ENCODE results near the gene MATN4. TPM values are rescaled to one million over a fixed set of nuclear protein-coding genes. Genes with fewer than 3 reads are reported as not detected.
A peak's percentile ranks its signal among the peaks of the same experiment; 100 is the strongest.

MATN4 gene
- total RNA-seq, 4 donors from 2014 or later, result not detected

- Histone ChIP-seq H3K9me3 (no peaks in the 10 kb centered on the region), H3K27ac (no peak overlapping the region), H3K27me3 (peaks cover 0 to 18% (median 14%) of the 10 kb centered on the region in 3 donors), H3K4me3 (no peak overlapping the region), H3K4me1 (no peaks in the 10 kb centered on the region), H3K36me3 (no peaks in the 10 kb centered on the region)
- no peak for ATAC-seq
- in situ Hi-C loops (cut with MboI; ENCODE audit: low sequenced_read_pairs in 4 of 4), result loop anchor here (10.0 to 25.0 kb wide), 3 partner anchors 162 to 262 kb away; no protein-coding TSS in a partner anchor
- no peak for DNase-seq
- TF ChIP-seq CTCF (IDR thresholded peaks at IDR 0.05 in 4 of 5, conservative IDR thresholded peaks at IDR 0.05 in 1 of 5), result no peak
- no peak for TF ChIP-seq POLR2A (IDR thresholded peaks at IDR 0.05)
- intact Hi-C loops (cut with DNase I; ENCODE audit: low total_unique reads), result no loop called here
These were observed 8.3 kb downstream of the MATN4 start for GRCh38 chr20:45299786-45300185.

DNA sequence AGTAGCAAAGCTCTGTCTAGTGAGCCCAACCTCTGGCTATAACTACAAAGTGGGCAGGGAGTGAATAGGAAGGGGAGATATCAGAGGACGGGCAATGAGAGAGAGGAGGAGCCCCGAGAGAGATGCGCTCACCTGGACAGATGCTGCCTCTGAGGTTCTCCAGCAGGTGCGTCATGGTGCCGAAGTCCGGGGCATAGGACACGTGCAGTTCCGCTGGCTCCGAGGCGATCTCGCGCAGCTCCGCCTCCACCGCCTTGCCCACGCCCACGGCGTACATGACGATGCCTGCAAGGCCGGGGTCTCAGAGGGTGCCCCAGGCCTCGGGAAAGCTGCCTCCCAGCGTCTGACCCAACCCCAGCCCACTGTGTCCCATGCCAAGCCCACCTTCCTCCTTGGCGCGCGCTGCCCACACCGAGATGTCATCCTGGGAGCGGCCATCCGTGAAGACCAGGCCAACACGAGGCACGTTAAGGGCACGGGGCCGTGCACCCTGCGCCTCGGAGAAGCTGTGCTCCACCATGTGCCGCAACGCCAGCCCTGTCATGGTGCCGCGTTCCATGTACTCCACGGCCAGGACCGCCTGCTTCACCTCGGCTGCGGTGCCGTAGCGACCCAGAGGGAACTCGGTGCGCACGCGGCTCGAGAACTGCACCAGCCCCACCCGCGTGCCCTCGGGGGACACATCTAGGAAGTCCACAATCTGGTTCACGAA is 10.2 kb downstream of the MATN4 start:
- DNase-seq (no peak), ATAC-seq (no peak)
- in situ Hi-C loops (cut with MboI; ENCODE audit: low sequenced_read_pairs in 4 of 4), result loop anchor here (25.0 kb wide), 2 partner anchors 161 to 261 kb away; no protein-coding TSS in a partner anchor
- Histone ChIP-seq H3K36me3 (no peaks in the 10 kb centered on the region), H3K27me3 (peaks cover 5 to 22% (median 11%) of the 10 kb centered on the region in 3 donors), H3K4me1 (peaks cover 0 to 5% of the 10 kb centered on the region in 2 donors), H3K27ac (no peak overlapping the region), H3K4me3 (no peak overlapping the region), H3K9me3 (no peaks in the 10 kb centered on the region)
- TF ChIP-seq CTCF (IDR thresholded peaks at IDR 0.05 in 4 of 5, conservative IDR thresholded peaks at IDR 0.05 in 1 of 5), result no peak
- no peak for TF ChIP-seq POLR2A (IDR thresholded peaks at IDR 0.05)
- intact Hi-C loops (cut with DNase I; ENCODE audit: low total_unique reads), result no loop called here

- intact Hi-C loops (cut with DNase I; ENCODE audit: low total_unique reads), result loop anchor here (5.0 kb wide), 3 partner anchors 42 to 252 kb away; partner anchors contain the start of gene SLPI
- Histone ChIP-seq H3K36me3 (no peaks in the 10 kb centered on the region), H3K27ac (no peak overlapping the region), H3K27me3 (peaks cover 11 to 24% (median 14%) of the 10 kb centered on the region in 3 donors), H3K4me3 (no peak overlapping the region), H3K4me1 (peaks cover 0 to 5% of the 10 kb centered on the region in 2 donors), H3K9me3 (no peaks in the 10 kb centered on the region)
- in situ Hi-C loops (cut with MboI; ENCODE audit: low sequenced_read_pairs in 4 of 4), result loop anchor here (25.0 kb wide), 2 partner anchors 157 to 257 kb away; no protein-coding TSS in a partner anchor
- ATAC-seq, result no peak
- DNase-seq, result no peak
- TF ChIP-seq CTCF (IDR thresholded peaks at IDR 0.05 in 4 of 5, conservative IDR thresholded peaks at IDR 0.05 in 1 of 5), result no peak
- TF ChIP-seq POLR2A (IDR thresholded peaks at IDR 0.05), result no peak
These were observed 13.4 kb downstream of the MATN4 start for GRCh38 chr20:45294659-45295058.

DNA sequence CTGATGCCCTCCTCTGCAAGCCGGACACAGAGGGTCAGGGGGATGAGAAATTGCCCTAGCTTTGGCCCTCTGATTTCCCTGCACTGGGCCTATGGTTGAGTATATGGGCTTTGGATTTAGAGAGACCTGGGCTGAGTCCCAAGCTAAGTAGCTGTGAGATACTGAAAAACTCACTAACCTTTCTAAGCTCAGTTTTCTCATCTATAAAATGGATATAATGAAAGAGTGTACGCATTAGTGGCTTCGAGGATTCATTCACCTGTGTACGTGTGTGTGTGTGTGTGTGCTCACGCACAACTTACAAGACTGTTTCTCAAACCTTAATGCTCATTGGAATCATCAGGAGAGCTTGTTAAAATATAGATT is 14.1 kb downstream of the MATN4 start:
- H3K36me3 ChIP-seq, result no peaks in the 10 kb centered on the region
- TF ChIP-seq CTCF (IDR thresholded peaks at IDR 0.05 in 4 of 5, conservative IDR thresholded peaks at IDR 0.05 in 1 of 5) (peak in 1 of 5 experiments; percentile 27), POLR2A (IDR thresholded peaks at IDR 0.05) (no peak)
- H3K4me3 ChIP-seq, result peak overlapping the region in 3 of 4 donors; percentile 46 to 71 (median 66)
- ATAC-seq, result no peak
- in situ Hi-C loops (cut with MboI; ENCODE audit: low sequenced_read_pairs in 4 of 4), result loop anchor here (25.0 kb wide), 2 partner anchors 157 to 257 kb away; no protein-coding TSS in a partner anchor
- intact Hi-C loops (cut with DNase I; ENCODE audit: low total_unique reads), result loop anchor here (5.0 kb wide), 3 partner anchors 42 to 252 kb away; partner anchors contain the start of gene SLPI
- H3K9me3 ChIP-seq, result no peaks in the 10 kb centered on the region
- H3K4me1 ChIP-seq, result peaks cover 0 to 5% of the 10 kb centered on the region in 2 donors
- DNase-seq, result no peak
- H3K27me3 ChIP-seq, result peaks cover 11 to 24% (median 14%) of the 10 kb centered on the region in 3 donors
- no peak overlapping the region for H3K27ac ChIP-seq
